HG03097 (cell line): ENCODE results near the gene TMIE.

Source experiments
- ATAC-seq: cut with Tn5 transposase; IDR thresholded peaks from one replicate; pipeline ENCODE4 v1.9.1; 2021; ENCODE audit not compliant: unreplicated experiment, low FRiP score

TMIE gene

GRCh38 chr3:46706771-46707582 lies 5.8 kb downstream of the TMIE start:
- no peak for ATAC-seq

- no peak for ATAC-seq
These were observed 6.4 kb downstream of the TMIE start for GRCh38 chr3:46707601-46708011.

GRCh38 chr3:46708401-46709156 lies 7.4 kb downstream of the TMIE start:
- no peak for ATAC-seq

GRCh38 chr3:46709157-46709654 lies 8.0 kb downstream of the TMIE start:
- no peak for ATAC-seq

GRCh38 chr3:46709721-46710120 lies 8.5 kb downstream of the TMIE start:
- no peak for ATAC-seq

GRCh38 chr3:46710229-46710628 lies 9.0 kb downstream of the TMIE start:
- ATAC-seq, result no peak

GRCh38 chr3:46710671-46711295 lies 9.6 kb downstream of the TMIE start:
- ATAC-seq, result no peak

GRCh38 chr3:46711305-46711704 lies 10.1 kb downstream of the TMIE start:
- no peak for ATAC-seq

GRCh38 chr3:46711760-46712159 lies 10.6 kb downstream of the TMIE start:
- no peak for ATAC-seq

GRCh38 chr3:46712191-46713049 lies 11.2 kb downstream of the TMIE start:
- no peak for ATAC-seq

GRCh38 chr3:46713050-46713897 lies 12.1 kb downstream of the TMIE start:
- ATAC-seq, result no peak

- ATAC-seq, result no peak
These were observed 12.8 kb downstream of the TMIE start for GRCh38 chr3:46713898-46714552.

GRCh38 chr3:46714728-46715506 lies 13.7 kb downstream of the TMIE start:
- no peak for ATAC-seq

- no peak for ATAC-seq
These were observed 14.4 kb downstream of the TMIE start for GRCh38 chr3:46715507-46716175.

GRCh38 chr3:46716461-46717441 lies 15.6 kb downstream of the TMIE start:
- no peak for ATAC-seq

- ATAC-seq, result no peak
These were observed 16.4 kb downstream of the TMIE start, which contains the start of gene PRSS50 for GRCh38 chr3:46717447-46718231. Gene PRSS50, minus strand, starts transcription at chr3:46717869. Its CDS starts 45 bp downstream, at chr3:46717824.
